Measurements from ENCODE around the gene UFM1. TPM values are rescaled to one million over a fixed set of nuclear protein-coding genes. Genes with fewer than 3 reads are reported as not detected.
"Not testable (repeated sequence)": the region's sequence is repeated elsewhere in the genome, so short reads cannot be mapped to it uniquely, and the experiment has no call there.

Gene UFM1
- total and polyA plus RNA-seq, 11 donors, result 14.6 to 40.8 (median 27.9) TPM

GRCh38 chr13:38308736-38309135 lies 40.9 kb upstream of the UFM1 start:
- DNase-seq (no peak), ATAC-seq (no peak)
- WGBS, 4 donors, result 92 to 98% (median 95%) methylated on average over 2 of the region's 2 CpGs
- Histone ChIP-seq H3K36me3 (no peaks in the 10 kb centered on the region), H3K27ac (no peak overlapping the region), H3K4me1 (no peaks in the 10 kb centered on the region), H3K27me3 (no peaks in the 10 kb centered on the region), H3K9me3 (no peaks in the 10 kb centered on the region), H3K4me3 (no peak overlapping the region)
- TF ChIP-seq CTCF (IDR thresholded peaks at IDR 0.05), result no peak
- TF ChIP-seq POLR2A (IDR thresholded peaks at IDR 0.05), result no peak
- intact Hi-C loops (cut with DNase I), result no loop called here

GRCh38 chr13:38309397-38309796 lies 40.3 kb upstream of the UFM1 start:
- Histone ChIP-seq H3K4me3 (no peak overlapping the region), H3K36me3 (no peaks in the 10 kb centered on the region), H3K9me3 (no peaks in the 10 kb centered on the region), H3K4me1 (no peaks in the 10 kb centered on the region), H3K27ac (no peak overlapping the region), H3K27me3 (no peaks in the 10 kb centered on the region)
- DNase-seq, result no peak
- intact Hi-C loops (cut with DNase I), result no loop called here
- no peak for ATAC-seq
- TF ChIP-seq POLR2A (IDR thresholded peaks at IDR 0.05), result no peak
- no peak for TF ChIP-seq CTCF (IDR thresholded peaks at IDR 0.05)

- H3K4me3 ChIP-seq; DNase-seq; H3K36me3 ChIP-seq; H3K9me3 ChIP-seq; H3K27me3 ChIP-seq; H3K4me1 ChIP-seq; H3K27ac ChIP-seq; ATAC-seq; intact Hi-C loops (cut with DNase I): not testable (repeated sequence)
- whole genome bisulfite sequencing, 4 donors, result 92 to 95% (median 94%) methylated on average over 10 of the region's 10 CpGs
Observed at GRCh38 chr13:38311175-38311574, 38.5 kb upstream of the UFM1 start.

- no peaks in the 10 kb centered on the region for H3K4me1 ChIP-seq
- H3K36me3 ChIP-seq, result no peaks in the 10 kb centered on the region
- DNase-seq (no peak), ATAC-seq (no peak)
- H3K9me3 ChIP-seq, result peaks cover 0 to 7% (median 0%) of the 10 kb centered on the region in 12 donors
- no peaks in the 10 kb centered on the region for H3K27me3 ChIP-seq
- no peak overlapping the region for H3K27ac ChIP-seq
- no peak for TF ChIP-seq CTCF (IDR thresholded peaks at IDR 0.05)
- TF ChIP-seq POLR2A (IDR thresholded peaks at IDR 0.05), result no peak
- intact Hi-C loops (cut with DNase I), result no loop called here
- no peak overlapping the region for H3K4me3 ChIP-seq
Observed at GRCh38 chr13:38316129-38316528, 33.5 kb upstream of the UFM1 start.

- no peak for TF ChIP-seq POLR2A (IDR thresholded peaks at IDR 0.05)
- TF ChIP-seq CTCF (IDR thresholded peaks at IDR 0.05), result no peak
- intact Hi-C loops (cut with DNase I), result no loop called here
- Histone ChIP-seq H3K27ac (no peak overlapping the region), H3K9me3 (peaks cover 0 to 18% (median 0%) of the 10 kb centered on the region in 12 donors), H3K4me1 (no peaks in the 10 kb centered on the region), H3K36me3 (no peaks in the 10 kb centered on the region), H3K4me3 (no peak overlapping the region), H3K27me3 (no peaks in the 10 kb centered on the region)
- WGBS, 4 donors, result 83 to 92% (median 90%) methylated on average over 5 of the region's 5 CpGs
- ATAC-seq, result no peak
- no peak for DNase-seq
Observed at GRCh38 chr13:38321654-38322053, 28.0 kb upstream of the UFM1 start.
